ENCODE data around the gene CD99.

GRCh38 chrX:2690856-2691542, at the start of gene CD99:
- peak; percentile 81 for TF ChIP-seq POLR2A (IDR thresholded peaks at IDR 0.05)
- TF ChIP-seq, protein P1, sequence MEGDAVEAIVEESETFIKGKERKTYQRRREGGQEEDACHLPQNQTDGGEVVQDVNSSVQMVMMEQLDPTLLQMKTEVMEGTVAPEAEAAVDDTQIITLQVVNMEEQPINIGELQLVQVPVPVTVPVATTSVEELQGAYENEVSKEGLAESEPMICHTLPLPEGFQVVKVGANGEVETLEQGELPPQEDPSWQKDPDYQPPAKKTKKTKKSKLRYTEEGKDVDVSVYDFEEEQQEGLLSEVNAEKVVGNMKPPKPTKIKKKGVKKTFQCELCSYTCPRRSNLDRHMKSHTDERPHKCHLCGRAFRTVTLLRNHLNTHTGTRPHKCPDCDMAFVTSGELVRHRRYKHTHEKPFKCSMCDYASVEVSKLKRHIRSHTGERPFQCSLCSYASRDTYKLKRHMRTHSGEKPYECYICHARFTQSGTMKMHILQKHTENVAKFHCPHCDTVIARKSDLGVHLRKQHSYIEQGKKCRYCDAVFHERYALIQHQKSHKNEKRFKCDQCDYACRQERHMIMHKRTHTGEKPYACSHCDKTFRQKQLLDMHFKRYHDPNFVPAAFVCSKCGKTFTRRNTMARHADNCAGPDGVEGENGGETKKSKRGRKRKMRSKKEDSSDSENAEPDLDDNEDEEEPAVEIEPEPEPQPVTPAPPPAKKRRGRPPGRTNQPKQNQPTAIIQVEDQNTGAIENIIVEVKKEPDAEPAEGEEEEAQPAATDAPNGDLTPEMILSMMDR (IDR thresholded peaks at IDR 0.05), result no peak
- TF ChIP-seq POLR2AphosphoS5 (IDR thresholded peaks at IDR 0.05), result peak; percentile 82 to 94 (median 88)
- TF ChIP-seq EP300 (IDR thresholded peaks at IDR 0.05; ENCODE audit: low read depth), result no peak
